MG63 (cell line): ENCODE results near the gene CRYGN. TPM values are rescaled to one million over a fixed set of nuclear protein-coding genes. Genes with fewer than 3 reads are reported as not detected.

Source experiments
- DNase-seq: peaks from one replicate; pipeline ENCODE4 v3.0.0-alpha.2; 2020
- H3K27me3 ChIP-seq: fragments of 250-450 bp; sonication (Bioruptor Pico); 2 replicates; pipeline ENCODE4 v1.5.1; 2020; ENCODE audit warnings: mild to moderate bottlenecking, moderate library complexity
- H3K36me3 ChIP-seq: fragments of 250-450 bp; sonication (Bioruptor Pico); 2 replicates; pipeline ENCODE4 v1.5.1; 2020; ENCODE audit warnings: mild to moderate bottlenecking, moderate library complexity
- H3K4me3 ChIP-seq: fragments of 250-450 bp; sonication (Bioruptor Pico); 2 replicates; pipeline ENCODE4 v1.5.1; 2020; ENCODE audit warnings: mild to moderate bottlenecking, moderate library complexity
- H3K9me3 ChIP-seq: fragments of 250-450 bp; sonication (Bioruptor Pico); 2 replicates; pipeline ENCODE4 v1.5.1; 2020; ENCODE audit warnings: mild to moderate bottlenecking, moderate library complexity
- total RNA-seq: library from RNA; depleted of rRNA; stranded (reverse); fragments of >200 nt; shearing (Covaris generic); gene quantifications from 2 replicates; pipeline ENCODE4 v1.2.3, GENCODE V29; 2014; ENCODE audit warnings: low replicate concordance; rRNA removed

Gene CRYGN
- total RNA-seq, 1 experiment from 2014 or later, result not detected

GRCh38 chr7:151383638-151384351 lies 56.1 kb downstream of the CRYGN start:
- no peak for DNase-seq
- Histone ChIP-seq H3K9me3 (no peaks in the 10 kb centered on the region), H3K4me3 (no peak overlapping the region), H3K27me3 (no peaks in the 10 kb centered on the region), H3K36me3 (no peaks in the 10 kb centered on the region)

GRCh38 chr7:151382079-151382885 lies 57.7 kb downstream of the CRYGN start:
- Histone ChIP-seq H3K9me3 (no peaks in the 10 kb centered on the region), H3K36me3 (no peaks in the 10 kb centered on the region), H3K27me3 (no peaks in the 10 kb centered on the region), H3K4me3 (no peak overlapping the region)
- DNase-seq, result no peak

GRCh38 chr7:151381348-151382078 lies 58.4 kb downstream of the CRYGN start:
- Histone ChIP-seq H3K27me3 (no peaks in the 10 kb centered on the region), H3K36me3 (no peaks in the 10 kb centered on the region), H3K9me3 (no peaks in the 10 kb centered on the region), H3K4me3 (no peak overlapping the region)
- no peak for DNase-seq

- DNase-seq, result no peak
- no peaks in the 10 kb centered on the region for H3K27me3 ChIP-seq
Observed at GRCh38 chr7:151381098-151381347, 58.9 kb downstream of the CRYGN start.

GRCh38 chr7:151380199-151381097 lies 59.5 kb downstream of the CRYGN start:
- no peaks in the 10 kb centered on the region for H3K9me3 ChIP-seq
- no peak for DNase-seq
- no peak overlapping the region for H3K4me3 ChIP-seq
- H3K27me3 ChIP-seq, result no peaks in the 10 kb centered on the region
- H3K36me3 ChIP-seq, result no peaks in the 10 kb centered on the region

More at GRCh38 chr7:151381098-151381347, 58.9 kb downstream of the CRYGN start:
- H3K4me3 ChIP-seq, result no peak overlapping the region
- no peaks in the 10 kb centered on the region for H3K9me3 ChIP-seq
- no peaks in the 10 kb centered on the region for H3K36me3 ChIP-seq

GRCh38 chr7:151379534-151380198 lies 60.3 kb downstream of the CRYGN start:
- no peak for DNase-seq
- no peaks in the 10 kb centered on the region for H3K9me3 ChIP-seq
- no peak overlapping the region for H3K4me3 ChIP-seq
- no peaks in the 10 kb centered on the region for H3K36me3 ChIP-seq
- no peaks in the 10 kb centered on the region for H3K27me3 ChIP-seq

- no peaks in the 10 kb centered on the region for H3K36me3 ChIP-seq
- no peak overlapping the region for H3K4me3 ChIP-seq
- no peaks in the 10 kb centered on the region for H3K27me3 ChIP-seq
- no peak for DNase-seq
- no peaks in the 10 kb centered on the region for H3K9me3 ChIP-seq
Observed at GRCh38 chr7:151379193-151379520, 60.8 kb downstream of the CRYGN start.

Other genes with a start within 250 kb of the CRYGN start
- gene H2BK1, start 229.7 kb downstream of the CRYGN start, total RNA-seq, result not detected in 2 replicates
- gene ABCF2, start 212.9 kb downstream of the CRYGN start, total RNA-seq, result 48.4 and 75.0 TPM in 2 replicates
- gene CHPF2, start 207.7 kb downstream of the CRYGN start, total RNA-seq, result 15.4 and 26.5 TPM in 2 replicates
- 12.0 and 14.2 TPM in 2 replicates for gene SMARCD3, start 191.4 kb downstream of the CRYGN start, total RNA-seq
- gene NUB1, start 98.3 kb downstream of the CRYGN start, total RNA-seq, result 23.1 and 43.2 TPM in 2 replicates
- gene WDR86, start 30.1 kb downstream of the CRYGN start, total RNA-seq, result not detected in 2 replicates
- gene RHEB, start 79.8 kb upstream of the CRYGN start, total RNA-seq, result 84.5 and 139 TPM in 2 replicates